Right renal pelvis (tissue), 4 donors: ENCODE data around the gene OR9Q1. TPM values are rescaled to one million over a fixed set of nuclear protein-coding genes. Genes with fewer than 3 reads are reported as not detected.
"Not testable (repeated sequence)": the region's sequence is repeated elsewhere in the genome, so short reads cannot be mapped to it uniquely, and the experiment has no call there.

ENCODE experiments used
- DNase-seq, 4 donors: peaks; one replicate each; pipeline ENCODE4 v3.0.0-alpha.2; 2013; ENCODE audit warnings: low read depth in 4 of 4, low spot score in 3 of 4, missing footprints in 1 of 4
- polyA plus RNA-seq, 4 donors: library from polyadenylated mRNA; unstranded; fragments of 120-200 nt; gene quantifications; one replicate each; pipeline ENCODE4 v1.2.1, GENCODE V29; 2013; ENCODE audit not compliant: insufficient read length in 4 of 4

OR9Q1 gene
- polyA plus RNA-seq = not detected

- no peak for DNase-seq
These were observed at the start of gene OR9Q1 for GRCh38 chr11:58023435-58023931. TSS of gene OR9Q1 (plus strand) at chr11:58023881. CDS start at chr11:58179445, 155,564 bp downstream.

GRCh38 chr11:57974132-57974531 is 49.5 kb upstream of the OR9Q1 start:
- no peak for DNase-seq

DNA sequence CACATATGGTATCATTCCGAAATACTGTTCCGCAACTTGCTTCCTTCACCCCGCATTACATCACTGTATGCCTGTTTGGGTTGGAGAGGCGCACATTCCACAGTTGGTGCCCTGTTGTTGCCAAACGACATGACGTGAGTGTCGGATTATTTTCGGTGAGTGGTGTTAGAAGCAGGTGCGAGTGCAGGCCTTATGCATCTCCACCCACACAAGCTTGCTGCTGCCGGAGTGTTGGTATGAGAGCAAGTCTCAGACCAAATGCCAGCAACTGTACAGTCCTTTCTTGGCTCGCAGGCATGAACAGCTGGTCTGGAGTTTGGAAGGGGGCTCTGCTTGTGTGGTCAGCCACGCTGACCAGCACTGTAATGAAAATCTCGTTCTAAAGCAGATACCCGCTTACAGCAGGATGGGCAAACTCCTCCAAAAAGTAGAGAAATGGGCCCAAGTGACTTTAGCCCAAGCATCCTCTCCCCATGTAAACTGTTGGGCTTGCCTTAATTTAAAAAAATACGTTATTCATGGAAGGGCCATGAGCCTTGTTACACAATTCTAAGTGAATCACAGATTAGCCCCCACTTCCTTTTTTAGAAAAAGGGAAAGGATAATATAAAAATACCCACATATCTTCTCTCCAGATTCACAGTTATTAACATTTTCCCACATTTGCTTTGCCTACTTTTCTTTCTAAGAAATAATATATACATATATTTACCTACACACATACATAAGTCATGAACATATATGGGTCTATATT is 48.7 kb upstream of the OR9Q1 start:
- DNase-seq = no peak

GRCh38 chr11:57977709-57978108 is 46.0 kb upstream of the OR9Q1 start:
- no peak for DNase-seq

DNA sequence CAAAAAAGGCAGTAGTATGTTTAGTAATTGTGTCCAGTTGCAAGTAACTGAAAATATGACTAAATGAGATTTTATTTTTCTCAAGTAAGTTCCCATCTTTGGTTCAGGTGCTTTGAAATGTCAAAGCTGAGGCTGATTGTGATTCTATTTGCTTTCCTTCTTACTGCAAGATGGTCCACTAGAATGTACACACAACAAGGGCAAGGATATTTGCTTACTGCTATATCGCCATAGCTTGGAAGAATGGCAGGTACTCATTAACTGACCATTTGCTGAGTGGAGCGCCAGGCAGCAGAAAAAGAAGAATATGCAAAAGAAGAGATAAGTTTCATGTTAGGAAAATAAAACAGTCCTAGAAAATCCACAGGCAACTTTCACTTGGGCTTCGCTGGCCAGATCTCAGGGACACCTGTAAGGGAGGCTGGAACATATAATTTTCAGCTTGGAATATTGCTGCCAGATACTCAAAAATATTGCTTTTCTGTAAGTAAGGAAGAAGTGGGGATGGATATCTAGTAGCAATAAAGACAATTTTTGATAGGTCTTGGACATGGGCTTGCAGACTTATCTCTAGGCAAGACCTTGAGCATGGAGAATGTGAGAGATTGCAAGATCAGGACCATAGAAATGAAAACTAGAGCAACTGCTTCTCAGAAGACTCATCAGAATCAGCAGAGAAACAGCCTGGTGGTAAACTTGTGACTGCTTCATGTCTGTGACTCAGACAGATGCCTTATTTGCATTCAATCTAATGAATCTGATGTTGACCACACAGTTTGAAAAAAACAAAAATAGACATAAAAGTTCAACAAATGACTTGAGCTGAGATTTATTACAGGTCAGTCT is 44.8 kb upstream of the OR9Q1 start:
- DNase-seq = no peak

DNA sequence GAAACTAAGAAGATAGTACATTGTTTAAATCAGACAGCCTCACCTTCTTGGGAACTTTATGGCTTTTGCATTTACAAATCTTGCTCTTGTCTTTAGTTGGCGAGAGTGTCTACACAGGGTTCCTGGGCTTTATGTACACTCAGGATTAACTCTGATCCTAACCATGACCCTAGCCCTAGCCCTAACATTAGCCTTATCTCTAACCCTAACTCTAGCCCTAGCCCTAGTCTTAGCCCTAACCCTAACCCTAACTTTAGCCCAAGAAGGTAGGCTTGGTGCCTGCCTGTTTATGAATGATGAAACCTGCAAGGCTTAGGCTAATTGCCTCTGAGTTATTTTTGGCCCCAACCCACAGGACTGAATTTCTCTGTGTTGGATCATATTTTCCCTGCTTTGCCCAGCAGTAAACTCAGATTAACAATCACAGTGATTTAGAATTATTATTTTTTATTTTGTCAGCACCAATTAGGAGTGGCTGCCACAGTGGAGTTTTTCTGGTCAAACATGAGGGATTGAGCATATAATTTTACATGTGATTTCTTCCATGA is 44.1 kb upstream of the OR9Q1 start:
- no peak for DNase-seq

DNA sequence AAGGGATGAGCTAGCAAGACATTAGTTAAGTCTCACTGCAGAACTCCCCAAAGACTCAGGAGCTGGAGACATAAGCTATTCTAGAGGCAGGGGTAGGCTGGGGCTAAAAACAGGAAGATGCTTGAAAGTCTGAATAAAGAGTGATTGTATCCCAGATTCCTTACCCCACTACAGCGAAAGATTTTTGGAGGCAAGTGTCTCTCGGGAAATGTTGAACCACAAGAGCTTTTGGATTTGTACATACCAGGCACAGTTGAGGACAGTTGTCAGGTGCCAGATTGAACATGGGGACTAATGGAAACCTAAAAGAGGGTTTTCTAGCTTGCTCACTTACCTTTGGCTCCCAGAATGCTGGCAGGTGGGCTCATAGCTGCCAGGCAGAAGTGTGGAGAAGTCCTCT is 43.5 kb upstream of the OR9Q1 start:
- no peak for DNase-seq

GRCh38 chr11:57981536-57981935 is 42.1 kb upstream of the OR9Q1 start:
- no peak for DNase-seq

- DNase-seq = no peak
These were observed 40.9 kb upstream of the OR9Q1 start for GRCh38 chr11:57982776-57983175.

DNA sequence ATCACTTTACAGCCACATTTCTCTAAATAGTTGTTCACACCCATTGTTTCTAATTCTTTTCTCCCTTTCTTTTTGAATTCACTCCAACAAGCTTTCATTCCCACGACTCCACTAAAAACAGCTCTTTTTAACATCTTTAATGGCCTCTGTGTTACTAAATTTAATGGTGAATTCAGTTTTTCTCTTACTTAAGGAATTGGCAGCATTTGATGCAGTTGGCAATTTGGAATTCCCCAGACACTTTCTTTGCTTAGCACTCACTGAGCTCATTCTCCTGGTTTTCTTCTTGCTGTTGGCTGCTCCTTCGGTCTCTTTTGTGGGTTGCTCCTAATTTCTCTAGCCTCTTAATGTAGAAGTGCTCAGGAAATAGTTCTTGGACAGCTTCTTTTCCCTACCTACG is 40.5 kb upstream of the OR9Q1 start:
- no peak for DNase-seq

DNA sequence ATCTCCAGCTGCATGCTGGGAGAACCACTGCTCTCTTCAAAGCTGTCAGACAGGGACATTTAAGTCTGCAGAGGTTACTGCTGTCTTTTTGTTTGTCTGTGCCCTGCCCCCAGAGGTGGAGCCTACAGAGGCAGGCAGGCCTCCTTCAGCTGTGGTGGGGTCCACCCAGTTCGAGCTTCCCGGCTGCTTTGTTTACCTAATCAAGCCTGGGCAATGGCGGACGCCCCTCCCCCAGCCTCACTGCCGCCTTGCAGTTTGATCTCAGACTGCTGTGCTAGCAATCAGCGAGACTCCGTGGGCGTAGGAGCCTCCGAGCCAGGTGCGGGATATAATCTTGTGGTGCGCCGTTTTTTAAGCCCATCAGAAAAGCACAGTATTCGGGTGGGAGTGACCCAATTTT is 24.2 kb upstream of the OR9Q1 start:
- DNase-seq = not testable (repeated sequence)

DNA sequence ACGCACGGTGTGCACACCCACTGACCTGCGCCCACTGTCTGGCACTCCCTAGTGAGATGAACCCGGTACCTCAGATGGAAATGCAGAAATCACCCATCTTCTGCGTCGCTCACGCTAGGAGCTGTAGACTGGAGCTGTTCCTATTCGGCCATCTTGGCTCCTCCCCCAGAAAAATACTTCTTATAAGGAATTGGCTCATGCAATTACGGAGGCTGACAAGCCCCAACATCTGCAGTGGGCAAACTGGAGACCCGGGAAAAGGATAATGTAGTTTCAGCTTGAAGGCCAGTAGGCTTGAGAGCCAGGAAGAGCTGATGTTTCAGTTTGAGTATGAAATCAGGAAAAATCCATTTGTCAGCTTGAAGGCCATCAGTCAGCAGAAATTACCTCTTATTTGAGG is 23.7 kb upstream of the OR9Q1 start:
- not testable (repeated sequence) for DNase-seq

DNA sequence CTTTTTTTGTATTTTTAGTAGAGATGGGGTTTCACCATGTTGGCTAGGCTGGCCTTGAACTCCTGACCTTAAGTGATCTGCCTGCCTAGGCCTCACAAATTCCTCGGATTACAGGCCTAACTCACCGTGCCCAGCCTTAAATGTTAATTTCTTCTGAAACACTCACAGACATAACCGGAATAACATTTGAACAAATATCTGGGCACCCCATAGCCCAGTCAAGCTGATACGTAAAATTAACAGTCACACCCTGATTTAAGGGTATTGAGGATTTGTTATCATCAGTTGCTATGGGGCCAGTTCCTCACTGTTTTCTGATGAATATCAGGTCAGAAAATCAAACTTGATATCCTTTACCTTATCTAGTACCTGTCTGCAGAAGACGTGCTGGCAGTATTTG is 23.0 kb upstream of the OR9Q1 start:
- DNase-seq = no peak

DNA sequence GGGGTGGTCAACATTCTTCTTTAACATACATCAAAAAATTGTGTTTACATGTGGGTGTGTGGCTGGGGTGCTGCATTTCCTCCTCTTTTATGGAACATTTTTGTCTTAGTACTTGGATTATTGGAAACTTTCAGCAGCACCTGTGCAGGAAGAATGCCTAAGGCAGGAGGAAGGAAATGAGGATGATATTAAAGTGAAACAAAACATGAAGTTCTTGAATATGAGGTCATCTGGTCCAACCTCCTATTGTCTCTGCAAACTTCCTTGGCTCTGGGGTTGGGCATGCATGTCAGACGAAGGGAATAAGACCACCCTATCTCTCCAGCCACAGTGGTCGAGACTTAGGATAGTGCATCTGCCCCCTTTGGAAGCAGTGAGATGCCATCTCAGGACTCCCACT is 20.6 kb upstream of the OR9Q1 start:
- DNase-seq = no peak

DNA sequence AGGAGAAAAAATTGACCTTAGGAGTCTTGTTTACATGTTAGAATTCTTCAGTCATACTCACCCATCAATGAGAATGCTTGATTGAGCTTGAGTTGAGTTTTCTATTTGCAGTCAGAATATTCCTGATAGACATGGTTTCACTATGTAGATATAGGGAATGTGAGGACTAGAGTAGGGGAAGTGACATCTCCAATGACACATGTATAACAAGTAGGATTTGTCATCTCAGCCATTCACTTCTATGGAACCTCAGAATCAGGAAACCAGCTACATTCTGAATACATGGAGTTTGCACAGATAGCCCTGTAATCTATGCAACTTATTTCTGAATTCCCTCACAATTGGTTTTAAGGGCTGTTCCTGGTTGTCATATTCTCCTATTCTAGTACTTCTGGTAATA is 20.1 kb upstream of the OR9Q1 start:
- DNase-seq = no peak

DNA sequence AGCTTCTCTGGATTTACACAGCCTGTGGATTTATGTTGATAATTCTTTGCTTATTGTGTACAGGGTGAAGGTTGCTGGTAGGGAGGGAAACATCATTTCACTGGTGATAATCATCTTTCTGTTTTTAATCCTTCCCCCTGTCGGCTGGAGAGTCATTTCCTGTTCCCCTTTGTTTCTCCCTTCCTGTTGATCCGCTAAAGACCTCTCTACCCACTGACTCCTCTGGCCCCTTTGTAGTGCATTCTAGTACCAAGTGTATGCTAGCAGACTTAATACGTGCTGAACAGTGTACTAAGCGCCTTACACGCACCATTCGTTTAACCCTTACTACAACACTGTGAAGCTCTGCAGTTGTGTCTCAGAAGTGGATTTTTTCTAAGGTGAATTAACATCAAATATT is 19.0 kb upstream of the OR9Q1 start:
- DNase-seq = no peak

GRCh38 chr11:58006940-58007339 is 16.7 kb upstream of the OR9Q1 start:
- DNase-seq = no peak

DNA sequence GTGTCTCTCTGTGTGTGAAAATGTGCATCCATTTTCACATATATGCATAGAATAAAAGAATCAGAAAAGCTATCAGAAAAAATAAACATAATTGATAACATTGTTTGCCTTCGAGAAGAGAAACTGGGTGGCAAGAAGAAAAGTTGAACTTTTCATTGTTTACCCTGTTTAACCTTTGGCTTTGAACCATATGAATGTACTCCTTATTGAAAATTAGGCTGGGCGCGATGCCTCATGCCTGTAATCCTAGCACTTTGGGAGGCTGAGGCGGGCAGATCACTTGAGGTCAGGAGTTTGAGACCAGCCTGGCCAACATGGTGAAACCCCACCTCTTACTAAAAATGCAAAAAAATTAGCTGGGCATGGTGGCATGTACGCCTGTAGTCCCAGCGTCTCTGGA is 11.9 kb upstream of the OR9Q1 start:
- no peak for DNase-seq

- peak in 3 of 4 donors; percentile 20 to 28 (median 22) for DNase-seq
These were observed 965 bp downstream of the OR9Q1 start for GRCh38 chr11:58024601-58025091.

DNA sequence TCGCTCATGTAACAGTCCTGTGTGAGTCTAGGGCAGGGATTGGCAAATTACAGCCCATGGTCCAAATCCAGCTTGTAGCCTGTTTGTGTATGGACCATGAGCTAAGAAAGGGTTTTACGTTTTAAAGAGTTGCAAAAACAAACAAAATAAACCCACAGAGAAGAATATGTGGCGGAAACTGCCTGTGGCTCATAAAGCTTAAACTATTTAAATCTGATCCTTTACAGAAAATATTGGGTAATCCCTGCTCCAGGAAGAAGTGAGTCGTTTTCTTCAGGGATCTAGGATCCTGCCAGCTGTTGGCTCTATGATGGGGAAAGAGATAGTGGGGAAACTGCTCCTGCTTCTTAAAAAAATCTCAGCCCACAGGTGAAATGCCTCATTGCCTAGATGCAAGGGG is 3.7 kb downstream of the OR9Q1 start:
- no peak for DNase-seq

DNA sequence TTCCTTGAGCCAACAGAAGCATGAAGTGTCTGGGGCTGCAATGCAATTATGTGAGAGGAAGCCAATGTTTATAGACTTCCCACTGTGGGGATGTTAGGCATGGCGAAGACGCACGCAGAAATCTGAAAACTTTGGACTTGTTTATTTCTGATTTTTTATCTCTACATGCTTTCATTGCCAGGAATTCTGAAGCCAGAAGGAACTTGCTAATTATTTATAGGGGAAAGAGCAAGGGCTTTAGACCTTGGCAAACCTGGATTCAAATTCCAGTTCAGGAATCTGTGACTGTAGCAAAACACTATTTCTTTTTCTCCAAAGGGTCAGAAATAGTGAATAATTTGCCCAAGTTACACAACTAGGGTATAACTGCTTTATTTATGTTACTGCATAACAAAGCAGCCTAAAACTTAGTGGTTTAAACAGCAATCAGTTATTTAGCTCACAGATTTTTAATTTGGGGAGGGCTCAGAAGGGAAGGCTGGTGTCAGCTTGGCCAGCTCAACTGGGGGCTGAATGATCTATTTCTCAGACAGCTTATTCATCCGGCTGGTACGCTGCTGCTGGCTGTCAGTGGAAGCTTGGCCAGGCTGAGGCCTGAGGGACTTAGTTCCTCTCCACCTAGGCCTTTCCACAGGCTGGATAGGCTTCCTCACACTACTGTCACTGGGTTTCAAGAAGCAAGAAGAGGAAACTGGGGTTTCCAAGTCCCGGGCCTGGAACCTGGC is 5.2 kb downstream of the OR9Q1 start:
- no peak for DNase-seq
